PFSK-1 (cell line): ENCODE results near the gene TMEM79.
A peak's percentile ranks its signal among the peaks of the same experiment; 100 is the strongest.

Experiments used
- FOXP2 ChIP-seq: optimal IDR thresholded peaks from 2 replicates; pipeline ENCODE3; 2011; ENCODE audit warnings: borderline replicate concordance, control low read depth, inconsistent platforms; ENCODE audit not compliant: insufficient read depth; ENCODE audit errors: extremely low read length, extremely low read depth
- POLR2AphosphoS5 ChIP-seq: IDR thresholded peaks from 2 replicates; pipeline ENCODE4 v1.6.1; 2012; ENCODE audit warnings: low read depth, mild to moderate bottlenecking, control low read depth, low read length, moderate library complexity
- REST ChIP-seq, 2 experiments: IDR thresholded peaks; 2 replicates each; pipeline versions ENCODE4 v1.6.1 to v1.8.0; 2011 to 2012; ENCODE audit warnings: low read depth in 2 of 2, low read length in 2 of 2, control low read depth in 1 of 2, inconsistent platforms in 1 of 2, mild to moderate bottlenecking in 1 of 2, moderate library complexity in 1 of 2; ENCODE audit not compliant: insufficient read depth in 1 of 2
- SIN3A ChIP-seq: IDR thresholded peaks from 2 replicates; pipeline ENCODE4 v1.6.1; 2012; ENCODE audit warnings: mild to moderate bottlenecking, low read length, moderate library complexity, borderline replicate concordance; ENCODE audit not compliant: insufficient read depth
- TAF1 ChIP-seq: IDR thresholded peaks from 2 replicates; pipeline ENCODE4 v1.6.1; 2012; ENCODE audit warnings: low read length, control low read depth, borderline replicate concordance; ENCODE audit not compliant: insufficient read depth

Gene TMEM79

GRCh38 chr1:156293895-156294294 is 9.8 kb downstream of the TMEM79 start:
- TF ChIP-seq SIN3A: no peak
- TF ChIP-seq POLR2AphosphoS5: no peak
- TF ChIP-seq REST (IDR thresholded peaks at IDR 0.05; ENCODE audit: insufficient read depth in 1 of 2, low read depth in 2 of 2, low read length in 2 of 2): no peak
- no peak for TF ChIP-seq TAF1
- no peak for TF ChIP-seq FOXP2

- TF ChIP-seq SIN3A (peak; percentile 90; the same call in 1 of the 2 replicates), TAF1 (peak; percentile 83; the same call in 1 of the 2 replicates), REST (IDR thresholded peaks at IDR 0.05; ENCODE audit: insufficient read depth in 1 of 2, low read depth in 2 of 2, low read length in 2 of 2) (no peak), POLR2AphosphoS5 (peak; percentile 87), FOXP2 (no peak)
Measured at GRCh38 chr1:156295391-156295947, 11.3 kb downstream of the TMEM79 start, which contains the start of gene GLMP. Gene GLMP (minus strand): TSS chr1:156295679. CDS start chr1:156295645, 34 bp downstream.

- no peak for TF ChIP-seq REST (IDR thresholded peaks at IDR 0.05; ENCODE audit: insufficient read depth in 1 of 2, low read depth in 2 of 2, low read length in 2 of 2)
- no peak for TF ChIP-seq FOXP2
- no peak for TF ChIP-seq POLR2AphosphoS5
- TF ChIP-seq TAF1: no peak
- no peak for TF ChIP-seq SIN3A
Measured at GRCh38 chr1:156298852-156299357, 14.8 kb downstream of the TMEM79 start, which contains the start of gene VHLL. Gene VHLL (minus strand): TSS chr1:156299307. CDS start chr1:156299189, 118 bp downstream.

- no peak for TF ChIP-seq REST (IDR thresholded peaks at IDR 0.05; ENCODE audit: insufficient read depth in 1 of 2, low read depth in 2 of 2, low read length in 2 of 2)
- no peak for TF ChIP-seq TAF1
- TF ChIP-seq POLR2AphosphoS5: no peak
- TF ChIP-seq SIN3A: no peak
- TF ChIP-seq FOXP2: no peak
Measured at GRCh38 chr1:156303241-156303640, 19.1 kb downstream of the TMEM79 start.

GRCh38 chr1:156305215-156305614 is 21.1 kb downstream of the TMEM79 start:
- no peak for TF ChIP-seq SIN3A
- no peak for TF ChIP-seq POLR2AphosphoS5
- no peak for TF ChIP-seq FOXP2
- no peak for TF ChIP-seq TAF1
- no peak for TF ChIP-seq REST (IDR thresholded peaks at IDR 0.05; ENCODE audit: insufficient read depth in 1 of 2, low read depth in 2 of 2, low read length in 2 of 2)
